IPS DF 6.9 (cell line): ENCODE measurements around the gene RNF207.
"Not testable (repeated sequence)": the region's sequence is repeated elsewhere in the genome, so short reads cannot be mapped to it uniquely, and the experiment has no call there.

Experiments used
- DNase-seq: peaks from one replicate; pipeline ENCODE4 v3.0.0-alpha.2; 2013; ENCODE audit warnings: low read depth, low spot score
- H3K27ac ChIP-seq: one replicate; pipeline ENCODE4 v1.5.1; 2013; ENCODE audit warnings: low read length, control low read depth
- H3K27me3 ChIP-seq: 2 replicates; pipeline ENCODE4 v1.6.1; 2013; ENCODE audit warnings: mild to moderate bottlenecking, low read length; ENCODE audit not compliant: control insufficient read depth, insufficient read depth
- H3K36me3 ChIP-seq: 2 replicates; pipeline ENCODE4 v1.6.1; 2013; ENCODE audit warnings: low read length; ENCODE audit not compliant: control insufficient read depth, insufficient read depth
- H3K4me1 ChIP-seq: 2 replicates; pipeline ENCODE4 v1.6.1; 2013; ENCODE audit warnings: low read length; ENCODE audit not compliant: control insufficient read depth, insufficient read depth
- H3K4me3 ChIP-seq: 2 replicates; pipeline ENCODE4 v1.5.1; 2013; ENCODE audit warnings: mild to moderate bottlenecking, low read length
- H3K9me3 ChIP-seq: 2 replicates; pipeline ENCODE4 v1.6.1; 2013; ENCODE audit warnings: low read length, inconsistent platforms; ENCODE audit not compliant: control insufficient read depth, insufficient read depth
- WGBS: extraction: QIAGEN DNeasy Blood & Tissue Kit; methylation state at CpG from one replicate; pipeline ENCODE4 v1.1.7; 2013; ENCODE audit warnings: mixed read lengths, missing lambda C conversion rate; ENCODE audit not compliant: insufficient read length, insufficient coverage; 5-methylcytosine and 5-hydroxymethylcytosine counted together

Gene RNF207

DNA sequence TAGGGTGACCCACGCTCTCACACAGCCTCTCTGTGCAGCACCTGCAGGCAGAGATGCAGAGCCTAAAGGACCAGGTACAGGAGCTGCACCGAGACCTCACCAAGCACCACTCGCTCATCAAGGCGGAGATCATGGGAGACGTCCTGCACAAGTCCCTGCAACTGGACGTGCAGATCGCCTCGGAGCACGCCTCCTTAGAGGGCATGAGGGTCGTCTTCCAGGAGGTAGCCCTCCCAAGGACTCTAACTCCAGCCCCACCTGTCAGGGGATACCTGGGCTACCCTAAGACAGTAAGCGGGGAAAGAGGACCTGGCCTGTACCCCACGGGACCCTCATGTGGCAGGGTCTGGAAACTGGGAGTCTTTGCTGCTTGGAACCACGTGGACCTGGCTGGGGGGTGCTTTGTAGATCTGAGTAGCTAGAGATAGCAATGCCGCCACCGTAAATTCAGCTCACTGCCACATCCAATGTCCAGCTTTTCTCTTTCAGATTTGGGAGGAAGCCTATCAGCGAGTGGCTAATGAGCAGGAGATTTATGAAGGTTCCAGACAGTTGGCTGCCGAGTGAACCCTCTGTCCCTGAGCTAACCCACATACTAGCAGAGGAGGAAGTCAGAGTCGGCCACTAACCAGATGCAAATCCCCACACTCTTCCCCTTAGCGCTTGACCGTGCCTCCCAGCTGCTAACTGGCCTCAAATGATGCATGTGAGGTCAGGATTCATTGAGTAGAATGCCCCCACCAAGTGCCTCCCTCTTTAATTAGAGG is 6.5 kb downstream of the RNF207 start:
- Histone ChIP-seq H3K9me3 (no peaks in the 10 kb centered on the region), H3K4me3 (no peak overlapping the region), H3K36me3 (no peaks in the 10 kb centered on the region), H3K27me3 (peaks cover 4% of the 10 kb centered on the region; the same call in 1 of the 2 replicates), H3K27ac (no peak overlapping the region), H3K4me1 (peaks cover 12% of the 10 kb centered on the region)
- DNase-seq: no peak
- no CpG with 5 or more reads among the region's 20 CpGs for WGBS

- Histone ChIP-seq H3K4me1 (no peaks in the 10 kb centered on the region), H3K4me3 (no peak overlapping the region), H3K9me3 (no peaks in the 10 kb centered on the region), H3K27me3 (no peaks in the 10 kb centered on the region), H3K36me3 (peaks cover 6% of the 10 kb centered on the region), H3K27ac (no peak overlapping the region)
- no CpG with 5 or more reads among the region's 16 CpGs for WGBS
- no peak for DNase-seq
Observed at GRCh38 chr1:6218375-6219164, 12.7 kb downstream of the RNF207 start.

GRCh38 chr1:6219641-6220040 is 13.7 kb downstream of the RNF207 start:
- not testable (repeated sequence) for DNase-seq, H3K9me3 ChIP-seq, H3K4me3 ChIP-seq, H3K27ac ChIP-seq, H3K4me1 ChIP-seq, H3K27me3 ChIP-seq
- no CpG with 5 or more reads among the region's 11 CpGs for WGBS
- peaks cover 14% of the 10 kb centered on the region for H3K36me3 ChIP-seq

GRCh38 chr1:6220236-6220635 is 14.3 kb downstream of the RNF207 start:
- no peak overlapping the region for H3K27ac ChIP-seq
- peaks cover 20% of the 10 kb centered on the region for H3K36me3 ChIP-seq
- no CpG with 5 or more reads among the region's 8 CpGs for whole genome bisulfite sequencing

DNA sequence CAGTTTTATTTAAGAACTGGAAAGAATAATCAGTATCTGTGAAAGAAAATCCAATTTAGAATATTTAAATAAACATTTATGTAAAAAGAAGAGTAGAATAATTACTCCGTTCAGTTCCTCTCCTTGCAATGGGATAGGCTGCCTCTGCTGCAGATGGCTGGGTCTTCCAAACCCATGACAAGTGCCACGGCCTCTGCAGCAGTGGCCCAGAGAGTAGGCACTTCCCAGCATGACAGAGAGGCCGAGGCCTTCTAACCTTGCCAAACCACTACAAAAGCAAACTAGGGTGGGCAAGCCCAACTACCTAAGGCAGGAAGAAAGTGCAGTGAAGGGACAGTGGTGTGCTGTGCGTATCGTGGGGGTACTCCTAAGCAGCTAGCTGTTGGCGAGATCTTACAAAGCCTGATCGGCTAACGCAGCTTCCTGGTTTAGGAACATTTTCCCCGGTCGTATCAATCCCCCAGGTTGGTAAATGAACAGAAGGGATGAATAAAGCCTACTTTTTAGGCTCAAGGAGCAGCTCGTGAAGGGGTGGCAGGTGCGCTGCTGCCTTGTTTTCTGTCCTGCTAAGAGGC is 15.4 kb downstream of the RNF207 start:
- H3K4me1 ChIP-seq: no peaks in the 10 kb centered on the region
- no peak overlapping the region for H3K27ac ChIP-seq
- no peaks in the 10 kb centered on the region for H3K9me3 ChIP-seq
- H3K4me3 ChIP-seq: no peak overlapping the region
- no peak for DNase-seq
- H3K27me3 ChIP-seq: no peaks in the 10 kb centered on the region
- no CpG with 5 or more reads among the region's 12 CpGs for WGBS
- H3K36me3 ChIP-seq: peaks cover 24% of the 10 kb centered on the region

More at GRCh38 chr1:6220236-6220635, 14.3 kb downstream of the RNF207 start:
- Histone ChIP-seq H3K9me3 (no peaks in the 10 kb centered on the region), H3K4me1 (no peaks in the 10 kb centered on the region), H3K4me3 (no peak overlapping the region), H3K27me3 (no peaks in the 10 kb centered on the region)
- no peak for DNase-seq

- H3K27me3 ChIP-seq: no peaks in the 10 kb centered on the region
- no peaks in the 10 kb centered on the region for H3K9me3 ChIP-seq
- no peak for DNase-seq
- no peak overlapping the region for H3K4me3 ChIP-seq
- peaks cover 30% of the 10 kb centered on the region for H3K36me3 ChIP-seq
- H3K4me1 ChIP-seq: no peaks in the 10 kb centered on the region
- WGBS: no CpG with 5 or more reads among the region's 6 CpGs
- H3K27ac ChIP-seq: no peak overlapping the region
Observed at GRCh38 chr1:6222636-6223035, 16.7 kb downstream of the RNF207 start.

DNA sequence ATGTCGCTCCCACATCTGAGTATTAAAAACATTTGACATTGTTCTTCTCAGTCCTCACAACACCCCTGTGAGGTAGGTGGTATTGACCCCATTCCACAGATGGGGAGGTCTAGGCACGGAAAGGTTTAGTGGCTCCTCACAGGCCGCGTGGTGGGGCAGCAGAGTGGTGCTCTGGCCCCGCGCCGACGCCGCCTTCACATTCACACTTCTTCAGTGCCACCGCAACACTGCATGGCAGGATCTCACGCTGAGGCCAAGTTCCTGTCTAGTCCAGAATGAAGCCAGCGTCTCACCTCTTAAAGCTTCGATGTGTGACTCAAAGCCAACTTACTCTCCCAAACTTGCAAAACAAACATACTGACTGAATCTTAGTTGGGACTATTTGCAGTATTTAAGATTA is 17.7 kb downstream of the RNF207 start:
- no CpG with 5 or more reads among the region's 13 CpGs for WGBS

GRCh38 chr1:6224718-6225117 is 18.8 kb downstream of the RNF207 start:
- Histone ChIP-seq H3K27me3 (no peaks in the 10 kb centered on the region), H3K36me3 (peaks cover 30% of the 10 kb centered on the region), H3K4me1 (no peaks in the 10 kb centered on the region), H3K4me3 (no peak overlapping the region), H3K9me3 (no peaks in the 10 kb centered on the region), H3K27ac (no peak overlapping the region)
- DNase-seq: no peak
- WGBS: no CpG with 5 or more reads among the region's 15 CpGs

More for the DNA sequence above, 17.7 kb downstream of the RNF207 start:
- Histone ChIP-seq H3K27me3 (no peaks in the 10 kb centered on the region), H3K36me3 (peaks cover 30% of the 10 kb centered on the region), H3K9me3 (no peaks in the 10 kb centered on the region), H3K27ac (no peak overlapping the region), H3K4me1 (no peaks in the 10 kb centered on the region), H3K4me3 (no peak overlapping the region)
- no peak for DNase-seq

GRCh38 chr1:6225651-6226050 is 19.7 kb downstream of the RNF207 start:
- no peaks in the 10 kb centered on the region for H3K27me3 ChIP-seq
- WGBS: no CpG with 5 or more reads among the region's 8 CpGs
- DNase-seq: no peak
- no peaks in the 10 kb centered on the region for H3K4me1 ChIP-seq
- peaks cover 27% of the 10 kb centered on the region for H3K36me3 ChIP-seq
- no peaks in the 10 kb centered on the region for H3K9me3 ChIP-seq
- no peak overlapping the region for H3K4me3 ChIP-seq
- no peak overlapping the region for H3K27ac ChIP-seq

GRCh38 chr1:6233376-6233775 is 27.5 kb downstream of the RNF207 start:
- DNase-seq: no peak
- H3K4me1 ChIP-seq: peaks cover 3% of the 10 kb centered on the region; the same call in 1 of the 2 replicates
- H3K27me3 ChIP-seq: no peaks in the 10 kb centered on the region
- H3K36me3 ChIP-seq: peaks cover 5% of the 10 kb centered on the region; the same call in 1 of the 2 replicates
- H3K27ac ChIP-seq: no peak overlapping the region
- H3K4me3 ChIP-seq: no peak overlapping the region
- H3K9me3 ChIP-seq: no peaks in the 10 kb centered on the region
- no CpG with 5 or more reads among the region's 1 CpG for WGBS
